ENCODE data around the gene ACACA.

Gene ACACA

GRCh38 chr17:37179893-37180292, 226.7 kb downstream of the ACACA start:
- H3K27me3 ChIP-seq: no peaks in the 10 kb centered on the region
- H3K36me3 ChIP-seq: peaks cover 14 to 40% (median 31%) of the 10 kb centered on the region in 3 donors
- no peaks in the 10 kb centered on the region for H3K9me3 ChIP-seq
- intact Hi-C loops (cut with DNase I; ENCODE audit: low total_unique reads): no loop called here
- DNase-seq: no peak
- no peak overlapping the region for H3K27ac ChIP-seq
- TF ChIP-seq CTCF (IDR thresholded peaks at IDR 0.05): no peak
- H3K4me1 ChIP-seq: no peaks in the 10 kb centered on the region
- H3K4me3 ChIP-seq: no peak overlapping the region

GRCh38 chr17:37177254-37177870, 229.3 kb downstream of the ACACA start:
- Histone ChIP-seq H3K27ac (no peak overlapping the region), H3K4me1 (no peaks in the 10 kb centered on the region), H3K36me3 (peaks cover 14 to 40% (median 32%) of the 10 kb centered on the region in 3 donors), H3K27me3 (no peaks in the 10 kb centered on the region), H3K9me3 (no peaks in the 10 kb centered on the region), H3K4me3 (no peak overlapping the region)
- no peak for DNase-seq
- intact Hi-C loops (cut with DNase I; ENCODE audit: low total_unique reads): no loop called here
- TF ChIP-seq CTCF (IDR thresholded peaks at IDR 0.05): no peak

- H3K27ac ChIP-seq: no peak overlapping the region
- intact Hi-C loops (cut with DNase I; ENCODE audit: low total_unique reads): no loop called here
- H3K27me3 ChIP-seq: no peaks in the 10 kb centered on the region
- DNase-seq: no peak
- H3K4me3 ChIP-seq: no peak overlapping the region
- H3K9me3 ChIP-seq: no peaks in the 10 kb centered on the region
- no peak for TF ChIP-seq CTCF (IDR thresholded peaks at IDR 0.05)
- no peaks in the 10 kb centered on the region for H3K4me1 ChIP-seq
- peaks cover 14 to 40% (median 32%) of the 10 kb centered on the region in 3 donors for H3K36me3 ChIP-seq
Observed at GRCh38 chr17:37176723-37177122, 229.9 kb downstream of the ACACA start.

GRCh38 chr17:37174205-37174604, 232.4 kb downstream of the ACACA start:
- Histone ChIP-seq H3K4me3 (no peak overlapping the region), H3K27me3 (no peaks in the 10 kb centered on the region), H3K4me1 (no peaks in the 10 kb centered on the region), H3K27ac (no peak overlapping the region), H3K36me3 (peaks cover 8 to 18% (median 17%) of the 10 kb centered on the region in 3 donors), H3K9me3 (no peaks in the 10 kb centered on the region)
- intact Hi-C loops (cut with DNase I; ENCODE audit: low total_unique reads): no loop called here
- no peak for DNase-seq
- TF ChIP-seq CTCF (IDR thresholded peaks at IDR 0.05): no peak

- TF ChIP-seq CTCF (IDR thresholded peaks at IDR 0.05): no peak
- no peak overlapping the region for H3K27ac ChIP-seq
- H3K9me3 ChIP-seq: no peaks in the 10 kb centered on the region
- no peaks in the 10 kb centered on the region for H3K4me1 ChIP-seq
- intact Hi-C loops (cut with DNase I; ENCODE audit: low total_unique reads): no loop called here
- peaks cover 0 to 8% (median under 1%) of the 10 kb centered on the region in 3 donors for H3K36me3 ChIP-seq
- no peak for DNase-seq
- H3K27me3 ChIP-seq: no peaks in the 10 kb centered on the region
- no peak overlapping the region for H3K4me3 ChIP-seq
Observed at GRCh38 chr17:37170881-37171425, 235.7 kb downstream of the ACACA start.
